ENCODE data around the gene ATF7IP2.

DNA sequence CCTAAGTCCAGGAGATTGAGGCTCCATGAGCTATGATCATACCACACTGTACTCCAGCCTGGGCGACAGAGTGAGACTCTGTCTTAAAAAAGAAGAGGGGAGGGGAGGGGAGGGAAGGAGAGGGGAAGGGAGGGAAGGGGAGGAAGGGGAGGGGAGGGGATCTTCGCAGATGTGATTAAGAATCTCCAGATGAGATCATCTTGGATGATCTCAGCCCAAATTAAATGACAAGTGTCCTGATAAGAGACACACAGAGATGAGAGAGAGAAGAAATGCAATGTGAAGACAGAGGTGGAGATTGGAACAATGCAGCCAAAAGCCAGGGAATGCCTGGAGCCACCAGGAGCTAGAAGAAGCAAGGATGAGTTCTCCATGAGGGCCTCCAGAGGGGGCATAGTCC lies 124.4 kb downstream of the ATF7IP2 start:
- TF ChIP-seq, protein P1, sequence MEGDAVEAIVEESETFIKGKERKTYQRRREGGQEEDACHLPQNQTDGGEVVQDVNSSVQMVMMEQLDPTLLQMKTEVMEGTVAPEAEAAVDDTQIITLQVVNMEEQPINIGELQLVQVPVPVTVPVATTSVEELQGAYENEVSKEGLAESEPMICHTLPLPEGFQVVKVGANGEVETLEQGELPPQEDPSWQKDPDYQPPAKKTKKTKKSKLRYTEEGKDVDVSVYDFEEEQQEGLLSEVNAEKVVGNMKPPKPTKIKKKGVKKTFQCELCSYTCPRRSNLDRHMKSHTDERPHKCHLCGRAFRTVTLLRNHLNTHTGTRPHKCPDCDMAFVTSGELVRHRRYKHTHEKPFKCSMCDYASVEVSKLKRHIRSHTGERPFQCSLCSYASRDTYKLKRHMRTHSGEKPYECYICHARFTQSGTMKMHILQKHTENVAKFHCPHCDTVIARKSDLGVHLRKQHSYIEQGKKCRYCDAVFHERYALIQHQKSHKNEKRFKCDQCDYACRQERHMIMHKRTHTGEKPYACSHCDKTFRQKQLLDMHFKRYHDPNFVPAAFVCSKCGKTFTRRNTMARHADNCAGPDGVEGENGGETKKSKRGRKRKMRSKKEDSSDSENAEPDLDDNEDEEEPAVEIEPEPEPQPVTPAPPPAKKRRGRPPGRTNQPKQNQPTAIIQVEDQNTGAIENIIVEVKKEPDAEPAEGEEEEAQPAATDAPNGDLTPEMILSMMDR (CRISPR knock-in tag; IDR thresholded peaks at IDR 0.05): no peak
- TF ChIP-seq KDM1A (CRISPR knock-in tag; IDR thresholded peaks at IDR 0.05) (no peak), DMAP1 (CRISPR knock-in tag; IDR thresholded peaks at IDR 0.05) (no peak)
- TF ChIP-seq, protein P2, sequence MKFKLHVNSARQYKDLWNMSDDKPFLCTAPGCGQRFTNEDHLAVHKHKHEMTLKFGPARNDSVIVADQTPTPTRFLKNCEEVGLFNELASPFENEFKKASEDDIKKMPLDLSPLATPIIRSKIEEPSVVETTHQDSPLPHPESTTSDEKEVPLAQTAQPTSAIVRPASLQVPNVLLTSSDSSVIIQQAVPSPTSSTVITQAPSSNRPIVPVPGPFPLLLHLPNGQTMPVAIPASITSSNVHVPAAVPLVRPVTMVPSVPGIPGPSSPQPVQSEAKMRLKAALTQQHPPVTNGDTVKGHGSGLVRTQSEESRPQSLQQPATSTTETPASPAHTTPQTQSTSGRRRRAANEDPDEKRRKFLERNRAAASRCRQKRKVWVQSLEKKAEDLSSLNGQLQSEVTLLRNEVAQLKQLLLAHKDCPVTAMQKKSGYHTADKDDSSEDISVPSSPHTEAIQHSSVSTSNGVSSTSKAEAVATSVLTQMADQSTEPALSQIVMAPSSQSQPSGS (CRISPR knock-in tag; IDR thresholded peaks at IDR 0.05): no peak
